Measurements from ENCODE around the gene TLE5. TPM values are rescaled to one million over a fixed set of nuclear protein-coding genes. Genes with fewer than 3 reads are reported as not detected.

The TLE5 gene
- total RNA-seq, 3 donors from 2014 or later = 427 to 664 (median 556) TPM

DNA sequence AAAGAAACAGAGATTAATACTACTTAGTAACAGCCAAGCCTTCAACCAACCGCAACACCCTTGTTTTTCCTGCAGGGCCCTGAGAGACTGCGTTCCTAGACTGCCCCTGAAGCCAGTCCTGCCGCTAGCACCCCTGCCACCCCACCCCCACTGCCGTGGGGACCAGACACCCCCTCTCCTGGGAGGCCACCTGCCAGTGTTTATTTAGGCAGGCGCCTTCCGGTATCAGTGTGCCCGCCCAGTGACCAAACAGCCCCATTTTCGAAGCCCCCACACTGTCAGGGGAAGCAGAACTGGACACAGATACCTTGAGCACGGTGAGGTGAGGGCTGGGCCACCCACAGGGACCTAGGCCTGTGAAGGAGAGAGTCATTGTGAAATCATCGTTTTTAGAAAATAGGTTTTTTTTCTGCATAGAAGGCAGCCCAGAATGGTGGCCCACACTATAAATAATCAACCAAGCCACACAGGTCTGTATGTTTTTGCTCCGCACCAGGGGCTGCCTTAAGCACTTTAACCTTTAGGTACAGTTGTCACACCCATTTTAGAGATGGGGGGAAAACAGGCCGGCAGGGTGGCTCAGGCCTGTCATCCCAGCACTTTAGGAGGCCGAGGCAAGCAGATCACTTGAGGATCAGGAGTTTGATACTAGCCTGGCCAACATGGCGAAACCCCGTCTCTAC is 3.5 kb upstream of the TLE5 start:
- ATAC-seq = peak; percentile 22
- TF ChIP-seq CTCF (IDR thresholded peaks at IDR 0.05) = no peak
- no peaks in the 10 kb centered on the region for H3K9me3 ChIP-seq
- intact Hi-C loops (cut with DNase I, micrococcal nuclease) = no loop called here
- peak; percentile 63 to 80 (median 64) for DNase-seq
- peaks cover 12% of the 10 kb centered on the region for H3K4me1 ChIP-seq (ENCODE audit: low read depth)
- H3K36me3 ChIP-seq (ENCODE audit: low read depth) = no peaks in the 10 kb centered on the region
- no peak overlapping the region for H3K4me3 ChIP-seq

GRCh38 chr19:3064011-3064330 is 1.7 kb upstream of the TLE5 start:
- H3K36me3 ChIP-seq (ENCODE audit: low read depth) = no peaks in the 10 kb centered on the region
- no peak for DNase-seq
- TF ChIP-seq CTCF (IDR thresholded peaks at IDR 0.05) = no peak

GRCh38 chr19:3061182-3062161 is 823 bp downstream of the TLE5 start:
- peak overlapping the region; percentile 61 for H3K4me3 ChIP-seq
- no peaks in the 10 kb centered on the region for H3K9me3 ChIP-seq
- no peak for TF ChIP-seq CTCF (IDR thresholded peaks at IDR 0.05)
- DNase-seq (peak; percentile 74 to 89 (median 84)), ATAC-seq (peak; percentile 73)
- intact Hi-C loops (cut with DNase I, micrococcal nuclease) = no loop called here
- peaks cover 17% of the 10 kb centered on the region for H3K4me1 ChIP-seq (ENCODE audit: low read depth)
- no peaks in the 10 kb centered on the region for H3K36me3 ChIP-seq (ENCODE audit: low read depth)

More at GRCh38 chr19:3064011-3064330, 1.7 kb upstream of the TLE5 start:
- no peak overlapping the region for H3K4me3 ChIP-seq
- no peaks in the 10 kb centered on the region for H3K9me3 ChIP-seq
- intact Hi-C loops (cut with DNase I, micrococcal nuclease) = no loop called here
- H3K4me1 ChIP-seq (ENCODE audit: low read depth) = peaks cover 12% of the 10 kb centered on the region
- ATAC-seq = no peak

GRCh38 chr19:3060857-3061181 is 1.5 kb downstream of the TLE5 start:
- intact Hi-C loops (cut with DNase I, micrococcal nuclease) = no loop called here
- no peaks in the 10 kb centered on the region for H3K36me3 ChIP-seq (ENCODE audit: low read depth)
- peaks cover 20% of the 10 kb centered on the region for H3K4me1 ChIP-seq (ENCODE audit: low read depth)

GRCh38 chr19:3059653-3060052 is 2.6 kb downstream of the TLE5 start:
- no peaks in the 10 kb centered on the region for H3K9me3 ChIP-seq
- TF ChIP-seq CTCF (IDR thresholded peaks at IDR 0.05) = no peak
- intact Hi-C loops (cut with DNase I, micrococcal nuclease) = no loop called here
- no peaks in the 10 kb centered on the region for H3K36me3 ChIP-seq (ENCODE audit: low read depth)
- DNase-seq (no peak), ATAC-seq (no peak)
- H3K4me3 ChIP-seq = no peak overlapping the region
- peaks cover 26% of the 10 kb centered on the region for H3K4me1 ChIP-seq (ENCODE audit: low read depth)

More at GRCh38 chr19:3060857-3061181, 1.5 kb downstream of the TLE5 start:
- TF ChIP-seq CTCF (IDR thresholded peaks at IDR 0.05) = no peak
- ATAC-seq (no peak), DNase-seq (no peak)
- H3K9me3 ChIP-seq = no peaks in the 10 kb centered on the region
- H3K4me3 ChIP-seq = no peak overlapping the region

Data from mucosa of descending colon (tissue), 3 donors.